K562 (cell line): ENCODE measurements around the gene PPP6C. TPM values are rescaled to one million over a fixed set of nuclear protein-coding genes. Genes with fewer than 3 reads are reported as not detected.
A peak's percentile ranks its signal among the peaks of the same experiment; 100 is the strongest.

Experiments used
- ATF3 ChIP-seq, 2 experiments: fragments of 450-650 bp in 1 of 2; sonication (generic) in 1 of 2; formaldehyde crosslinking in 1 of 2; IDR thresholded peaks in 1 of 2; conservative IDR thresholded peaks in 1 of 2; 2 replicates each; pipeline versions ENCODE4 v1.6.1 to v1.8.1; 2016 to 2023; ENCODE audit warnings: mild to moderate bottlenecking in 2 of 2, moderate library complexity in 2 of 2, inconsistent platforms in 1 of 2, missing genetic modification reagents in 1 of 2
- CREB5 ChIP-seq: fragments of 250-450 bp; sonication (Bioruptor Pico); IDR thresholded peaks from 2 replicates; pipeline ENCODE4 v1.5.0; 2020; ENCODE audit warnings: mild to moderate bottlenecking
- L3MBTL2 ChIP-seq: fragments of 450-650 bp; IDR thresholded peaks from 2 replicates; pipeline ENCODE4 v1.6.1; 2016; ENCODE audit warnings: mild to moderate bottlenecking, moderate library complexity
- MECOM ChIP-seq: fragments of 250-450 bp; sonication (Bioruptor Pico); IDR thresholded peaks from 2 replicates; pipeline ENCODE4 v1.8.0; 2022; ENCODE audit warnings: inconsistent platforms
- MLLT1 ChIP-seq, 2 experiments: fragments of 450-650 bp; IDR thresholded peaks; 2 replicates each; pipeline ENCODE4 v1.6.1; 2016
- NCOA2 ChIP-seq, 2 experiments: fragments of 450-650 bp; IDR thresholded peaks; 2 replicates each; pipeline ENCODE4 v1.6.1; 2018; ENCODE audit warnings: mild to moderate bottlenecking in 2 of 2, moderate library complexity in 1 of 2; ENCODE audit not compliant: partially characterized antibody in 2 of 2
- POLR2B ChIP-seq: fragments of 450-650 bp; IDR thresholded peaks from 2 replicates; pipeline ENCODE4 v1.6.1; 2018; ENCODE audit warnings: low read depth; ENCODE audit not compliant: partially characterized antibody
- PRDM10 ChIP-seq: fragments of 450-650 bp; IDR thresholded peaks from 2 replicates; pipeline ENCODE4 v1.6.1; 2018; ENCODE audit not compliant: partially characterized antibody
- RCOR1 ChIP-seq, 2 experiments: IDR thresholded peaks; 2 replicates each; pipeline ENCODE4 v1.6.1; 2012; ENCODE audit warnings: low read depth in 2 of 2, low read length in 2 of 2, borderline replicate concordance in 1 of 2, improper control_type of control experiment in 1 of 2
- SOX6 ChIP-seq: fragments of 450-650 bp; IDR thresholded peaks from 2 replicates; pipeline ENCODE4 v1.6.1; 2014; ENCODE audit warnings: mild to moderate bottlenecking
- SRSF9 ChIP-seq: fragments of 200-400 bp; formaldehyde crosslinking; IDR thresholded peaks from 2 replicates; pipeline ENCODE4 v1.6.1; 2017; ENCODE audit warnings: low read depth, low read length, borderline replicate concordance
- STAG1 ChIP-seq: sonication (generic); formaldehyde crosslinking; IDR thresholded peaks from 2 replicates; pipeline ENCODE4 v1.5.0; 2020; ENCODE audit warnings: missing genetic modification reagents, borderline replicate concordance
- ZBTB2 ChIP-seq: fragments of 450-650 bp; IDR thresholded peaks from 2 replicates; pipeline ENCODE4 v1.6.1; 2016; ENCODE audit warnings: antibody characterized with exemption
- ZEB2 ChIP-seq: fragments of 450-650 bp; IDR thresholded peaks from 2 replicates; pipeline ENCODE4 v1.6.1; 2016
- ZNF12 ChIP-seq: sonication (generic); formaldehyde crosslinking; IDR thresholded peaks from 2 replicates; pipeline ENCODE4 v1.4.0; 2020; ENCODE audit warnings: mild to moderate bottlenecking, missing genetic modification reagents
- ZNF23 ChIP-seq: fragments of 250-450 bp; sonication (Bioruptor Pico); IDR thresholded peaks from 2 replicates; pipeline ENCODE4 v1.4.0; 2020; ENCODE audit warnings: mild to moderate bottlenecking
- ZNF445 ChIP-seq: fragments of 250-450 bp; sonication (Bioruptor Pico); IDR thresholded peaks from 2 replicates; pipeline ENCODE4 v1.4.0; 2020; ENCODE audit warnings: low read depth, mild to moderate bottlenecking, moderate library complexity
- ZNF449 ChIP-seq: fragments of 250-450 bp; sonication (Bioruptor Pico); IDR thresholded peaks from 2 replicates; pipeline ENCODE4 v1.8.0; 2022; ENCODE audit warnings: moderate library complexity, mild to moderate bottlenecking, inconsistent platforms
- polyA plus RNA-seq, 8 experiments: library from polyadenylated mRNA; depleted of rRNA in 4 of 8; stranded (reverse) in 5 of 8; unstranded in 3 of 8; fragments of >200 nt; fragmentation: Nextera tagmentation in 2 of 8; fragmentation: Illumina TruSeq in 1 of 8; extraction: Ambion mirVana in 2 of 8; extraction: Trizol in 1 of 8; gene quantifications; 2 replicates each; pipeline versions ENCODE4 v1.2.1 to v1.2.3, GENCODE V29; 2011 to 2014; ENCODE audit warnings: inconsistent platforms in 1 of 8, missing spikeins in 1 of 8
- total RNA-seq, 7 experiments: library from RNA; depleted of rRNA in 6 of 7; stranded (reverse); fragments of >200 nt in 6 of 7; fragmentation: Illumina TruSeq in 2 of 7; extraction: Trizol in 2 of 7; gene quantifications; 2 replicates each; pipeline versions ENCODE4 v1.2.1 to v1.2.3, GENCODE V29; 2011 to 2021; ENCODE audit warnings: low replicate concordance in 1 of 7

The PPP6C gene
- total and polyA plus RNA-seq, 9 of the 15 experiments (the other 6 are each of a cell fraction or from before 2014, with no cell fraction given) = 18.8 to 44.8 (median 38.3) TPM

- peak in 1 of 2 experiments; percentile 43; a peak in 1 of 4 replicates for TF ChIP-seq MLLT1 (IDR thresholded peaks at IDR 0.05)
- TF ChIP-seq ATF3 (IDR thresholded peaks at IDR 0.05) = peak; percentile 11; the same call in 1 of the 2 replicates
- no peak for TF ChIP-seq ATF3 (CRISPR knock-in tag; conservative IDR thresholded peaks at IDR 0.05)
- no peak for TF ChIP-seq POLR2B
- peak in 1 of 2 experiments; percentile 10; a peak in 2 of 4 replicates for TF ChIP-seq RCOR1 (IDR thresholded peaks at IDR 0.05; ENCODE audit: borderline replicate concordance in 1 of 2, low read depth in 2 of 2, low read length in 2 of 2)
- TF ChIP-seq PRDM10 = peak; percentile 27
- TF ChIP-seq ZEB2 = peak; percentile 99
- no peak for TF ChIP-seq MECOM
- TF ChIP-seq STAG1 (CRISPR knock-in tag) = no peak
- peak; percentile 90 for TF ChIP-seq SOX6
- TF ChIP-seq ZNF449 (CRISPR knock-in tag) = no peak
- TF ChIP-seq L3MBTL2 = no peak
- TF ChIP-seq ZNF445 (CRISPR knock-in tag) = no peak
- TF ChIP-seq SRSF9 = no peak
- no peak for TF ChIP-seq CREB5 (CRISPR knock-in tag)
- no peak for TF ChIP-seq ZNF23 (CRISPR knock-in tag)
- TF ChIP-seq ZNF12 = no peak
- no peak for TF ChIP-seq NCOA2 (IDR thresholded peaks at IDR 0.05; ENCODE audit: partially characterized antibody in 2 of 2)
- TF ChIP-seq ZBTB2 = peak; percentile 65; the same call in 1 of the 2 replicates
Measured at GRCh38 chr9:125131778-125132177, 57.8 kb downstream of the PPP6C start (continued).
